GM12878 (cell line): ENCODE results near the gene GTF2A1. TPM values are rescaled to one million over a fixed set of nuclear protein-coding genes. Genes with fewer than 3 reads are reported as not detected.

ENCODE experiments used
- ATAC-seq: fragments of 200-7000 bp; cut with Tn5 transposase; 3 replicates; pipeline ENCODE4 v1.9.1; 2020; ENCODE audit warnings: mild to moderate bottlenecking, moderate library complexity
- BruUV-seq: library from RNA; stranded (reverse); fragments of 400-500 nt; replicated peaks from 2 replicates; lab custom pipeline; 2021; lab: Mats Ljungman, UMichigan
- CTCF ChIA-PET: fragments of 300-600 bp; sonication (Branson Sonifier 250); formaldehyde crosslinking; extraction: SDS; loops from one replicate; lab custom pipeline; 2021; ENCODE audit warnings: inconsistent platforms; lab: Yijun Ruan, JAX
- POLR2A ChIA-PET: fragments of 350-600 bp; formaldehyde crosslinking; extraction: SDS; loops from one replicate; lab custom pipeline; 2021; ENCODE audit warnings: inconsistent platforms; lab: Charles Lee
- RAD21 ChIA-PET: fragments of 300-600 bp; sonication (Branson Sonifier 250); formaldehyde crosslinking; loops from one replicate; lab custom pipeline; 2023; ENCODE audit warnings: antibody characterized with exemption; ENCODE audit not compliant: unreplicated experiment; lab: Charles Lee
- SMC1A ChIA-PET: fragments of 300-600 bp; sonication (Branson Sonifier 250); formaldehyde crosslinking; loops from one replicate; lab custom pipeline; 2023; ENCODE audit not compliant: unreplicated experiment, uncharacterized antibody; lab: Charles Lee
- DNase-seq: peaks from one replicate; pipeline ENCODE4 v3.0.0-alpha.2; 2011; ENCODE audit warnings: low read depth, low spot score
- FAIRE-seq: peaks from 3 replicates; lab custom pipeline; 2011; peaks lifted over from hg19 to GRCh38; lab: Jason Lieb, UNC
- H2AFZ ChIP-seq: 2 replicates; pipeline ENCODE4 v1.6.0; 2011; ENCODE audit warnings: low read depth, low read length, control low read depth; ENCODE audit not compliant: control insufficient read depth
- H3K27ac ChIP-seq: 2 replicates; pipeline ENCODE4 v1.5.1; 2011; ENCODE audit warnings: control low read depth; ENCODE audit not compliant: control insufficient read depth, insufficient read depth
- H3K27me3 ChIP-seq, 2 experiments: replicated peaks in 1 of 2; 2 replicates each; pipeline versions ENCODE4 v1.6.0 to v1.6.1; 2011; ENCODE audit warnings: low read length in 1 of 2; ENCODE audit not compliant: control insufficient read depth in 2 of 2, insufficient read depth in 2 of 2
- H3K36me3 ChIP-seq, 2 experiments: 2 replicates each; pipeline ENCODE4 v1.5.1; 2011; ENCODE audit warnings: low read length in 1 of 2; ENCODE audit not compliant: control insufficient read depth in 2 of 2, insufficient read depth in 2 of 2
- H3K4me1 ChIP-seq: 2 replicates; pipeline ENCODE4 v1.6.1; 2011; ENCODE audit warnings: mild to moderate bottlenecking, low read length, moderate library complexity, mixed read lengths; ENCODE audit not compliant: control insufficient read depth, insufficient read depth
- H3K4me2 ChIP-seq: 2 replicates; pipeline ENCODE4 v1.6.0; 2011; ENCODE audit warnings: control low read depth; ENCODE audit not compliant: control insufficient read depth, insufficient read depth
- H3K4me3 ChIP-seq: fragments of 200-600 bp; sonication (generic); 2 replicates; pipeline ENCODE4 v1.5.1; 2016
- H3K79me2 ChIP-seq: 2 replicates; pipeline ENCODE4 v1.6.0; 2011; ENCODE audit warnings: low read length; ENCODE audit not compliant: control insufficient read depth, insufficient read depth
- H3K9ac ChIP-seq: 2 replicates; pipeline ENCODE4 v1.8.0; 2011; ENCODE audit warnings: low read length, control low read depth, mixed read lengths; ENCODE audit not compliant: control insufficient read depth, insufficient read depth
- H3K9me3 ChIP-seq: replicated peaks from 3 replicates; pipeline ENCODE4 v1.5.1; 2011; ENCODE audit warnings: mild to moderate bottlenecking, low read length; ENCODE audit not compliant: control insufficient read depth, insufficient read depth
- H4K20me1 ChIP-seq: 2 replicates; pipeline ENCODE4 v1.6.0; 2011; ENCODE audit not compliant: control insufficient read depth, insufficient read depth
- ATF3 ChIP-seq: IDR thresholded peaks from 2 replicates; pipeline ENCODE4 v1.6.1; 2011; ENCODE audit warnings: low read depth, mild to moderate bottlenecking, low read length, moderate library complexity, borderline replicate concordance; ENCODE audit errors: extremely low read depth
- BMI1 ChIP-seq: fragments of 450-650 bp; IDR thresholded peaks from 2 replicates; pipeline ENCODE4 v1.6.1; 2016; ENCODE audit warnings: mild to moderate bottlenecking, moderate library complexity, borderline replicate concordance
- CTCF ChIP-seq, 3 experiments: IDR thresholded peaks in 2 of 3; conservative IDR thresholded peaks in 1 of 3; 2 replicates each; pipeline ENCODE4 v1.5.1; 2011; ENCODE audit warnings: low read depth in 3 of 3, low read length in 3 of 3, mild to moderate bottlenecking in 3 of 3, control low read depth in 2 of 3, moderate library complexity in 2 of 3, inconsistent platforms in 1 of 3, mixed read lengths in 1 of 3; ENCODE audit not compliant: control insufficient read depth in 2 of 3, insufficient read depth in 1 of 3; ENCODE audit errors: extremely low read depth in 1 of 3
- FOXM1 ChIP-seq: IDR thresholded peaks from 2 replicates; pipeline ENCODE4 v1.6.1; 2012; ENCODE audit warnings: low read depth, mild to moderate bottlenecking, inconsistent platforms, low read length, moderate library complexity
- JUNB ChIP-seq: IDR thresholded peaks from 2 replicates; pipeline ENCODE4 v1.6.1; 2016; ENCODE audit warnings: antibody characterized with exemption, mild to moderate bottlenecking
- PBX3 ChIP-seq: IDR thresholded peaks from 2 replicates; pipeline ENCODE4 v1.6.1; 2011; ENCODE audit warnings: mild to moderate bottlenecking, low read depth, low read length, moderate library complexity; ENCODE audit not compliant: insufficient replicate concordance
- RAD51 ChIP-seq: fragments of 450-650 bp; IDR thresholded peaks from 2 replicates; pipeline ENCODE4 v1.6.1; 2016; ENCODE audit warnings: moderate library complexity, mild to moderate bottlenecking, inconsistent platforms
- SIN3A ChIP-seq: IDR thresholded peaks from 2 replicates; pipeline ENCODE4 v1.6.1; 2012; ENCODE audit warnings: low read depth, low read length, improper control_type of control experiment
- SKIL ChIP-seq: fragments of 450-650 bp; IDR thresholded peaks from 2 replicates; pipeline ENCODE4 v1.6.1; 2017; ENCODE audit warnings: mild to moderate bottlenecking, low read depth, inconsistent platforms; ENCODE audit not compliant: poor library complexity, severe bottlenecking
- SREBF2 ChIP-seq: IDR thresholded peaks from 2 replicates; pipeline ENCODE4 v1.6.1; 2012; ENCODE audit warnings: mild to moderate bottlenecking, low read length
- USF1 ChIP-seq: IDR thresholded peaks from 2 replicates; pipeline ENCODE4 v1.6.1; 2011; ENCODE audit warnings: borderline replicate concordance, low read depth, mild to moderate bottlenecking, moderate library complexity, mixed read lengths, low read length; ENCODE audit not compliant: insufficient read depth; ENCODE audit errors: extremely low read length
- ZBTB11 ChIP-seq: fragments of 450-650 bp; formaldehyde crosslinking; IDR thresholded peaks from 2 replicates; pipeline ENCODE4 v1.5.0; 2022; ENCODE audit warnings: mild to moderate bottlenecking, missing genetic modification characterization
- ZNF24 ChIP-seq: fragments of 450-650 bp; IDR thresholded peaks from 2 replicates; pipeline ENCODE4 v1.6.1; 2017; ENCODE audit warnings: antibody characterized with exemption, mild to moderate bottlenecking
- WGBS: methylation state at CpG from one replicate; pipeline ENCODE4 v1.1.6; 2016; ENCODE audit warnings: low lambda C conversion rate; ENCODE audit not compliant: insufficient replicate concordance, insufficient coverage; ENCODE audit errors: missing lambda C conversion rate; 5-methylcytosine and 5-hydroxymethylcytosine counted together
- in situ Hi-C: fragments of 300-500 bp; cut with MboI; formaldehyde crosslinking; loops from 9 replicates; pipeline ENCODE4 v1.14.3; 2018; ENCODE audit warnings: mixed read lengths
- intact Hi-C: fragments of 100-400 bp; cut with micrococcal nuclease; formaldehyde crosslinking; loops from one replicate; pipeline ENCODE4 v1.14.2; 2022; ENCODE audit not compliant: unreplicated experiment
- polyA plus RNA-seq, 11 experiments: library from polyadenylated mRNA; depleted of rRNA in 4 of 11; unstranded in 6 of 11; stranded (reverse) in 5 of 11; fragments of >200 nt; fragmentation: Nextera tagmentation in 4 of 11; fragmentation: Illumina TruSeq in 1 of 11; extraction: Ambion mirVana in 4 of 11; extraction: Trizol in 1 of 11; gene quantifications; 1 replicate in 1 of 11; 2 replicates in 10 of 11; pipeline versions ENCODE4 v1.2.1 to v1.2.3, GENCODE V29; 2011 to 2016; ENCODE audit warnings: inconsistent platforms in 2 of 11, missing spikeins in 2 of 11, low read depth in 1 of 11
- total RNA-seq, 4 experiments: library from RNA; depleted of rRNA in 3 of 4; stranded (reverse); fragments of >200 nt in 3 of 4; fragmentation: Illumina TruSeq in 1 of 4; extraction: Trizol in 1 of 4; gene quantifications; 2 replicates each; pipeline versions ENCODE4 v1.2.1 to v1.2.3, GENCODE V29; 2013 to 2021

The GTF2A1 gene
- total and polyA plus RNA-seq, 10 of the 15 experiments (the other 5 are each of a cell fraction or from before 2014, with no cell fraction given), result 2.5 to 28.7 (median 14.9) TPM

GRCh38 chr14:81220580-81220829 is 254 bp downstream of the GTF2A1 start:
- ChIA-PET CTCF (no interaction called here), POLR2A (interaction anchor here (0.6 to 2.1 kb wide), 14 partner anchors 15 to 854 kb away, joined by 3 to 8 read pairs (median 4); partner anchors contain the start of genes CEP128 and SEL1L), SMC1A (interaction anchor here (0.8 to 1.8 kb wide), 2 partner anchors 15 to 233 kb away, joined by 4 to 7 read pairs; no protein-coding TSS in a partner anchor), RAD21 (interaction anchor here (0.7 to 1.6 kb wide), 3 partner anchors 8 to 50 kb away, joined by 3 to 4 read pairs (median 3); no protein-coding TSS in a partner anchor)
- ATAC-seq, result no peak
- Histone ChIP-seq H3K79me2 (peaks cover 44% of the 10 kb centered on the region), H3K27ac (peak overlapping the region; percentile 66), H2AFZ (no peak overlapping the region), H3K36me3 (peaks cover 0 to 7% of the 10 kb centered on the region in 2 experiments; a peak in 3 of 4 replicates), H4K20me1 (no peaks in the 10 kb centered on the region), H3K4me3 (peak overlapping the region; percentile 85), H3K4me1 (0 out of 2 replicates have a peak, but pooled peaks cover 3% of the 10 kb centered on the region), H3K9ac (peak overlapping the region; percentile 98), H3K27me3 (no peaks in the 10 kb centered on the region), H3K9me3 (peaks cover 2% of the 10 kb centered on the region; the same call in 1 of the 3 replicates), H3K4me2 (0 out of 2 replicates have a peak overlapping the region, but pooled peaks have one; percentile 2)
- intact Hi-C loops, result loop anchor here (2.0 kb wide), 1 partner anchor 250 kb away; no protein-coding TSS in a partner anchor
- BruUV-seq, result no TSS peak
- no peak for FAIRE-seq
- no peak for DNase-seq
- in situ Hi-C loops, result no loop called here
- WGBS, result 0% methylated on average over 5 of the region's 13 CpGs
- TF ChIP-seq FOXM1, result no peak
- no peak for TF ChIP-seq BMI1
- TF ChIP-seq SIN3A, result peak; percentile 77
- TF ChIP-seq ATF3, result no peak
- TF ChIP-seq USF1, result no peak
- TF ChIP-seq SREBF2, result 0 out of 2 replicates have a peak, but pooled peaks have one; percentile 13
- no peak for TF ChIP-seq SKIL
- TF ChIP-seq JUNB, result peak; percentile 10; the same call in 1 of the 2 replicates
- no peak for TF ChIP-seq ZNF24
- TF ChIP-seq PBX3, result peak; percentile 27
- no peak for TF ChIP-seq RAD51
- no peak for TF ChIP-seq ZBTB11 (CRISPR knock-in tag)
- TF ChIP-seq CTCF (IDR thresholded peaks at IDR 0.05 in 2 of 3, conservative IDR thresholded peaks at IDR 0.05 in 1 of 3; ENCODE audit: control insufficient read depth in 2 of 3, extremely low read depth in 1 of 3, insufficient read depth in 1 of 3, low read depth in 3 of 3, low read length in 3 of 3), result no peak
